HG03442 (cell line): ENCODE measurements around the gene ETFA.

Experiments
- ATAC-seq: cut with Tn5 transposase; IDR thresholded peaks from one replicate; pipeline ENCODE4 v1.9.1; 2021; ENCODE audit warnings: mild to moderate bottlenecking, moderate library complexity; ENCODE audit not compliant: unreplicated experiment

Gene ETFA

DNA sequence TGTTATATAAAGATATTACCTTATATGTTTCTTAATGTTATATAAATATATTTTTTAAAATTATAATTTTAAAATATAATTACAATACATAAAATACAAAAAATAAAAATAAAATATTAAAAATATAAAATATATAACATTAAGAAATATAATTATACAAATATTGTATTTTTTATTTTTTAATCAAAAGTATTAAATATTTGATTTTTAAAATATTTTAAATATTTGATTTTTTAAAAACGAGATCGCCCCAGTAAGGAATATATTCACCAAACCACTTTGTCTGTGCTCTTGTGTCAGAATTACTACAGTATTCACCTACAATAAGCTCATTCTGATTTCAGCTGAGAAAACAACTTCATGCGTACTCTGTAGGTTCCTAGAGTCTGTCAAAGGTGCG lies 89.1 kb downstream of the ETFA start:
- no peak for ATAC-seq

DNA sequence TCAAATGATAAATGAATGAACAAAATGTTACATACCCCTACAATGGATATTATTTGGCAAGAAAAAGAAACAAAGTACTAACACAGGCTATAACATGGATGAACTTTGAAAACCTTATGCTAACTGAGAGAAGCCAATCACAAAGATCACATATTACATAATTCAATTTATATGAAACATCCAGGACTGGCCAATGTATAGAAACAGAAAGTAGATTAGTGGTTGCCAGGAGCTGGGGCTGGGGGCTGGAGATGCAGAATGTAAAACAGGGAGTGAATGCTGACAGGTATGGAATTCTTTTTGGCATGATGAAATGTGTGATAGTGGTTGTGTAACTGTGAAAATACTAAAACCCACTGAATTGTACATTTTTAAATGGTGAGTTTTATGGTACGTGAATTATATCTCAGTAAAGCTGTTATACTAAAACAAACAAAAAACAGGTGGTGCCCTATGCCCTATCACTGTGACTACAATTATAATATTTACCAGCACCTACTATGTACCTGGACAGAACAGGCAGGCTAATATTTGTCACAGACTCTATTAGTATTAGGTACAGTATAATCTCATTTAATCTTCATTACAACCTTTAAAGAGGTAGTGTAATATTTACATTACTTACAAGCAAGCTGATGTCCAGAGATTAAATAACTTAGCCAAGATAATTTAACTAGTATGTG lies 90.0 kb downstream of the ETFA start:
- ATAC-seq: no peak

DNA sequence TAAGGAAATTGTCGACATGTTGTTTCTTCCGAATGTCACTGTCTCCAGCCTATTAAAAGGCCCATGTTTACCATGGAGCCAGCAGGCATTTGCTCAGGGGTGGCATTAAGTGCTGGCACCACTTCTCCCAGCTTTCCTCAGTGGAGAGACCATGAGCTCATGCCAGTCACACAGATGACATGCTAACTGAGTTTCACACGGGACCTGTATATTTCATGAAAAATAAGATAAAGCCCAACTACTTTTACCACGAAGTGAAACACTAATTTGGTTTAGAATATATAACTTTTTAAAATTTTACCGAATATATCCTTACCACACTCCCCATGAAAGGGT lies 93.4 kb downstream of the ETFA start:
- no peak for ATAC-seq

DNA sequence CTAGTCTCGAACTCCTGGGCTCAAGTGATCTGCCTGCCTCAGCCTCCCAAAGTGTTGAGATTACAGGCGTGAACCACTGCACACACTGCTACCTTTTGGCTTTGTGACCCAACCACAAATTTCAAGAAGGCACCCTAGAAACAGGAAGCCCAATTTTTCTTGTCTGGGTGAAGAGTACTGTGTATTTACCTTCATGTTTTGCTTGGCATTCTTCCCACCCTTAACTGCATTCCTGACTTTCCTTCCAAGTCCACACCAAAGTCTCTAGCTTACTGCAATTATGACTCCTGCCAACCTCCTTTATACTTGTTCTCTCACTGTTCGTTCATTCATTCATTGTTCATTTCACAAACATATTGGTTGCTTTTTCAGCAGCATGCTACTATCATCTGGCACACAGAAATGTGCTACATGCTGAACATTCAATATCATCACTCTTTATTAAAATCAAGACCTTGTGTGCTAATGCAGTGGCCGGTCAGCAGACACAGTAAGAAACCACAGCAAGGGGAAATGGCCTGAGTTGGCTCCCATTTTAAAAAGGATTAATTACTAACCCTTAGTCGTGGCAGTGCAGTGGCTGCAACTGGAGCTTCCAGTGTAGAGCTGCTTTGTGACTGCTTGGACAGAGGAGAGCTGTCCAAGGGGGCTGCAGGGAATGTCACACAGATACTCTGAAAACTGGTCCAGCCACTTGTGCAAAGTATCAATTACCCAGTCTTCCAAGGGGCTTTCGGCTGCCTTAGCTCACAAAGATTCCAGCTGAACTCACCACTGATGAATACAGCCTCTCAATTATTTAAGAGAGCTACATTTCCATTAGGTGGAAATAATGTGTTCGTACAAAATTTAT lies 94.0 kb downstream of the ETFA start:
- no peak for ATAC-seq

DNA sequence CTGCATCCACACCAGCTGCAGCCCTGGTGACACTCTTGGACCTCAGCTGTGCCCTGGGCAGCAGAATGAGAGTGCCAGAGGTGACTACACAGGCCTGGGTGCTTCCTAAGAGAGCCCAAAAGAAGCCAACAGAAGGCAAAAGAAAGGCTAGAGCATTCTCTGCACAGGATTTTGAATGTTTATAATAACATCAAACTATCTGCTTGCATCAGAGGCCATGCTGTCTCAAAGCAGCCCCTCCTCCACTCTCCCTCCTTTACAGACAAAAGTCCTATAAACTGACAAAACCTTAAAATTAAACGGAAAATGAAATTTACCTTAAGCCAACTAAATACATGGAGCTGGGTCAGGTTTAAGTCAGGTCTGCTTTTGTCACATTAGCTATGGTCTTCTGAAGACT lies 95.6 kb downstream of the ETFA start:
- ATAC-seq: no peak

DNA sequence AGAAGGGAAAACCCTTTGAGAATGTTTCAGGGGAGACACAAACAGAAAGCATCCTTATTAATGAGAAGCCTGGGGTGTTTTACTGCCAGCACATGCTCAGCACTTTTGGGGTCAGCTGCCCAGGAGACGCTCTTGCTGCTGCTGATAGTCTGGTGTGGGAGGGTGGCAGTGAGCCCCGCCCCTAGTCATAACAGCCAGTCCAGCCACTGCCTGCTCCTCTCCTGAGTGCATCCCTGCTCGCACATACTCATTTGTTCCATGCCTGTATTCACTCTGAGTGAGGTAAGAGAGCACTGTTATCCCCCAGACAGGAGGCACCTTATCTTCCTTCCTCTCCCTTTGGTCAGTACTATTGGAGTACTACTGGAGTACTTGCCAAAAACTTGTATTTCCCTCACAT lies 101.3 kb downstream of the ETFA start:
- no peak for ATAC-seq

DNA sequence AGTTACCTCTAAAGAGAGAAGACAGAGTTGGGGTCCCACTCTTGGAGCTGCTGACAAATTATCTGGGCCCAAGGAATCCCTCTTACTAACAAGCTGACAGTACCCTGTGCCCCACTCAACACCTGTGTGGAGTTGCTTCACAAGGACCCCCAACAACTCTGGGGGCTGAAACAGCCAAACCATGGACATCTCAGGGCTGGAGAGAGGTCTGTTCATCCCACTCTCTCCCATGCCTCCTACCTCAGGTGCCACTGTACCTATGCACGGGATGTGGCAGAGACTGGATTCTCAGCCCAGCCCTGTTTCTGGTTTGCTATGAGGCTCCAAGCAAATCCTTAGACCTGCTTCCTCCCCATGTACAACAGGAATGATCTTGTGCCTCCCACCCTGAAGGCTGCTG lies 101.7 kb downstream of the ETFA start:
- no peak for ATAC-seq

DNA sequence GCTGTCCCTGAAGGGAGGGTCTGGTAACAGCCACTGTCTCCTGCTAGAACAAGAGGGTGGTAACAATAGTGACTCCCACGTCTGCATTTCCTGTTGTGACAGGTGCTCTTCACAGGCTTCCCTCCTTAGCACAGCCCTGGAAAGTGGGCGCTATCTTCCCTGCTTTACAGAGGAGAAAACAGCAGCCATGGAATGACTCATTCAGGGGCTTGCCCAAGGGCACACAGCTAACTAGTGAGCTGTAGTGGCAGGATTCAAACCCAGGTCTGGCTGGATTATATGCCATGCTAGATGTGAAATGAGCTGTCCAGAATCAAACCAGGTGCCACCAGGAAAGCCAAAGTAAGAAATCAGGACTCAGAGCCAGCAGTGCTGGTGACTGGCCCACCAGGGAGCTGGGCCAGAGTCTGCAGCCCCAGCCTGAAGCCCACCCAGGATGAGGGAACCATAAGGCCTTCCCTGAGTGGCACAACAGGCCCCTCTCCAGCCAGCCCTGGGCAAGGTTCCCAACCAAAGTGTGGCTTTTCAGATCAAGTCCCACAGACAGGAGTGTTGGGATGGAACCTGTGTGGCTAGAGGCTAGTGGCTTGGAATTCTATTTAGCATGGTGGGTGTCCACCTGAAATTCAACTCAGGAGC lies 102.4 kb downstream of the ETFA start:
- no peak for ATAC-seq

DNA sequence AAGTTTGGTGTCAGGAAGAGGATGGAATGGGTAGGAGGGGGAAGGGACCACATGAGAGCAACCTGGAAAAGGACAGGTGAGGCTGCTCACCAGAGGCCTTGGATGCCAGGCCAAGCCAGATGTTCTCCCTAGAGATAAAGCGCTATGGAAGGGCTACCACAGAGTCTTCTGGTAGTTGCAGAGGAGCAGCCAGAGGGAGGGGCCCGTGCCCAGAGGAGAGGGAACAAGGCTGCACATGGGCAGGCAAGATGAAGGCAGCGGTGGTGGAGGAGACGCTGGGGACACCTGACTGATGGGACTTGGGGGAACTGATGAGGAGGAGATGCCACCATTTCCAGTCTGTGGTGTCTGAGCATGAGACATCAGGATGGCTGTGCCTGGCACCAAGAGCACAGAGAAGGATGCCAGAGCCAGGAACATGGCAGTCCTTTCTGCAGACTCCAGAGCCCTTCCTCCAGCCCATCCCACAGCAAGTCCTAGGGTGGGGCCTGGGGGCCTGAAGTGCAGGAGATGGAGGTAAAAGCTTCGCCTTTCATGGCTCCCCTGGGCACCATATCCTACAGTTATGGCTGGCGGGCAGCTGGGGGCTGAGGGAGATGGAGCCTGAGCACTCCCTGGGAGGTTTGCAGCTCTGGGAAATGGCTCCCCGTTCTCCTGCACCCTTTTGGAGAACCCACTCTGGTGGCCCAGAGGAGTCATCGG lies 103.0 kb downstream of the ETFA start:
- ATAC-seq: no peak

DNA sequence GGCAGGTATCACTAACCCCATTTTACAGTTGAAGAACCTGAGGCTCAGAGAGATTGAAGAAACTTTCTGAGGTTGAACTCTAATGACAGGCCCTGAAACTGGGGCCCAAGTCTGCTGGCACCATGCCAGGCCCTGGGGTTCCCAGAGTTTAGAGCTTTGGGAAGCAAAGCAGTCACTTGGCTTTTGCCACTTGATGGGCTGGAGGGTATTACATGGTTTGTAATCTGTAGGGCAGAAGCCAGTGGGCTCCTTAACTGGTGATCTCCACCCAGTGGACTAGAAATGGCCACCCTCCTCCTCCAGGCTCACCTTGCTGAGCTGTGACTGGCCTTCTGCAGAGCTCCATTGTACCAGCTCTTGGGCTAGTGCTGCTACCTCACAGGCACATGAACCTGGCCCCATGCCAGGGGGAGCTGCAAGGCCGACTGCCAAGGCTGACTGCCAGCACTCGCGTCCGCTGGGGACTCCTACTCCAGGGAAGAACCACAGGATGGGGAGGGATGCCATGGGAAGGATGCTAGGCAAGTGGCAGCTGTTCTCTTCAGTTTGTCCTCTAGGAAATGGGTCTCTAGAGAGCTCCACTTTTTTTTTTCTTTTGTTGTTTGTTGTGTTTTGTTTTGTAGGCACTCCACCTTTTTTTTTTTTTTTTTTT lies 104.8 kb downstream of the ETFA start:
- no peak for ATAC-seq

DNA sequence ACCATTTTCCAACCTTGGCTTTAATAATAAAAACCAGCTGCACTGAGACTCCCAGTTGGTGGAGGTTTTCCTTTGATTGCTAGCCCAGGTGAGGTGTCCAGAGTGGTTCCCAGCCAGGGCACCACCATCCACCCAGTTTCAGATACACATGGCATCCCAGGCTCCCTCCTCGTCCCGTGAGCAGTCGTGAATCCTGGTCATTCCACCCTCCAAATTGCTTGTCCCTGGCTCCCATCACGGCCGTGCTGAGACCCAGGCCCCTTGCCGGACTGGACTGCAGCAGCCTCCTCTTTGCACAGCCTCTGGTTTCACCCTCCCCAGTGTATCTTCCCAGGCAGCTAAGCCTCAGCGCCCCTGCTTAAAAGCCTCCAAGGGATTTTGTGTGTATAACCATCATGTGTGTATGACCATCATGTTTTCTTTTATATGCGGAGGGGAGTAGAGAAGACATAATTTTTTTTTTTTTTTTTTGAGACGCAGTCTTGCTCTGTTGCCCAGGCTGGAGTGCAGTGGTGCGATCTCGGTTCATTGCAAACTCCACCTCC lies 106.3 kb downstream of the ETFA start:
- ATAC-seq: no peak

DNA sequence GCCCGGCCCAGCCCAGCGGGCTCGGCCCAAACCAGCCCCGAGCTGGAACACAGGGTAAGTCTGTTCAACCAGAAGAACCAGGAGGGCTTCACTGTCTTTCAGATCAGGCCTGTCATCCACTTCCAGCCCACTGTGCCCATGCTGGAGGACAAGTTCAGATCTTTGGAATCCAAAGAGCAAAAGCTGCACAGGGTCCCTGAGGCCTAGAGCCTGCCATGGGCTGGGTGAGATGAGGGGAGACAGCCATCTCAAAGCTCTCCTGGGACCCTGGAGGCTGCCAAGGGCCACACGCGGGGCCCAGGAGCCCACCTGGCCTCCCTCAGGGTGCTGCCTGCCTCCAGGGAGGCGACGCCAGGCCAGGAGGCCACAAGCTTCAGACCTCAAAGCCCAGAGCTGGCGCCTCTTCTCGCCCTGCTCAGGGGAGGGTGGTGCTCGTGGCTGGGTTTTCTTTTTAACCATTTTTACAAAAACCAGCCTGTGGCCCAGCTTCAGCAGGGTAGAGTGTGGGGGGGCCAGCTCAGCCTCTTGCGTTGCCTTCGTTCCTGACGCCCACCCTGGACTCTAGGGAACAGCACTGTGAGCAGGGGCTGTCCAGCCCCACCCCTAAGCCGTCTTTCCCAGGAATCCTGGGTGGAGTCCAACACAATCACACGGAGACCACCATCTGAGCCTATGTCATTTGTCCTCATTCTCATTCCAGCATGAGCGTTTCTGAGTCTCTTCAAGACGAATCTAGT lies 107.0 kb downstream of the ETFA start:
- no peak for ATAC-seq

DNA sequence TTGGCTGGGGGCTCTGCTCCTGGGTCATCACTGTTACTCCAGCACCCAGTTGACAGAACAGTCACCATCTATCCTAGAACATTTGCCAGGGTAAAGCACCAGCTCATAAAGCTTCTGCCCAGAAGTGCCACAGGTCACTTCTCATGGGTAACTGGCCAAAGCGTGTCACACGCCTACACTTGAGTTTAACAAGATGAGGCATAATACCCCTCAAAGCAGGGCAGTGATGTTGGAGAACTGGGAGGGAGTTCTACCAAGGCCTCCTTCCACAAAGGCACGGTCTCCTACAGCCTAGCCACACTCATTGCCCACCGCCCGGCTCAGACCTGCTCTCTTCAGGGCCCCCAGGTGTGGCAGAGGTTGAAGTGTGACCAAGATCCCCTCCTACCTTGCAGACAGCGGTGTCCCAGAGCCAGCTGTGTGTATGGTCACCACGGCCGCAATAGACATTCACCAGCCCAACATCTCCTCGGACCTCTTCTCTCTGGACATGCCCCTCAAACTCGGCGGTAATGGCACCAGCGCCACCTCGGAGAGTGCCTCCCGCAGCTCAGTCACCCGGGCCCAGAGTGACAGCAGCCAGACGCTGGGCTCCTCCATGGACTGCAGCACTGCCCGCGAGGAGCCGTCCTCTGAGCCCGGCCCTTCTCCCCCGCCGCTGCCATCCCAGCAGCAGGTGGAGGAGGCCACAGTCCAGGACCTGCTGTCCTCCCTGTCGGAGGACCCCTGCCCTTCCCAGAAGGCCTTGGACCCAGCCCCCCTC lies 107.7 kb downstream of the ETFA start:
- no peak for ATAC-seq

DNA sequence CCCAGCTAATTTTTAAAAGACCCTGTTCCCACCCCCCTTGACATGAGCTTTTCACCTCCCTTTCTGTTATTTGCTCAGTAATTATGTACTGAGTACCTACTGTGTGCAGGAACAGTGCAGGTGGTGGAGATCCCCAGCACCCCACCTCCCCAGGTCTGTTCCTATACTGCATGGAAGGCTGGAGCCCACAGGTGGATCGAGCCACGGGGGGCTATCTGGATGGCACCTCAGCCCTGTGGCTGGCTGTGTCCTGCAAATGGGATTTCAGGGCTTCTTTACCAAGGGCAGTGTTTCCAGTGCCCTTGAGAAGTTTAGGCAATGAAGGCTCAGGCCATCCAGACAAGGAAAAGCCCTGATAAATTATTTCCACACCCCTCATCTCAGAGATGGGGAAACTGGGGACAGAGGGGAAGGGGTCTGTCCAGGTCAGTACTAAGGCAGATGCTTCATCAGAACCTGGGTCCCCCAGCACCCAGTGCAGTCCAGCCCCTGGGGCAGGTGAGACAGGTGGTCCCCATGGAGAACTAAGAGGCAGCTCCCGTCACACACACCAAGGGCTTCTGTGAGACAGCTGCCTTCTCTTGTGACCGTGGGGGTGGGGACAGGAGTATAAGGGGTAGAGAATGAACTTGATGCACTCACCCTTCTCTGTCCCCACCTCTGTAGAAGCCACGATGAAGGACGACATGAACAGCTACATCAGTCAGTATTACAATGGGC lies 109.6 kb downstream of the ETFA start:
- ATAC-seq: no peak

DNA sequence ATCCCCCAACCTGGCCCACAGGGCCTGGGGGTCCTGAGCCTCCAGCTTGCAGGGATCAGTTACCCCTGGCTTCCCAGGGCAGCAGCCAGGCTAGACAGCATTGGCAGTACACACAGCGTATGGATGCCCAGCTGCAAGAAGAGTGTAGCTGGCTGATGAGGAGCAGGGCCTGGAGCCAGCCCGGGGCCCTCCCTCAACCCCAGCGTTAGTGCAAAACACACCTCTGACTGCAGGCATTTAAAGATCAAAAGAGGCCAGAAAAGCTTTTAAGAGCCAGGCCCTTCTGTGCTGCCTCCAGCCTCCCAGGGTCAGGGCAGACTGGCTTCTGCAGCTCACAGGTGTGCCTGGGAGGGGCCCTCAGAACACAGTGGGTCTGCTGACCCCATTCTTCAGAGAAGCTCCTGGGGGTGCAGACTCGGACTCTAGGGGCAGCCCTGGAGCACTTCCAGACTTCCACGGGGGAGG lies 110.6 kb downstream of the ETFA start:
- ATAC-seq: no peak

DNA sequence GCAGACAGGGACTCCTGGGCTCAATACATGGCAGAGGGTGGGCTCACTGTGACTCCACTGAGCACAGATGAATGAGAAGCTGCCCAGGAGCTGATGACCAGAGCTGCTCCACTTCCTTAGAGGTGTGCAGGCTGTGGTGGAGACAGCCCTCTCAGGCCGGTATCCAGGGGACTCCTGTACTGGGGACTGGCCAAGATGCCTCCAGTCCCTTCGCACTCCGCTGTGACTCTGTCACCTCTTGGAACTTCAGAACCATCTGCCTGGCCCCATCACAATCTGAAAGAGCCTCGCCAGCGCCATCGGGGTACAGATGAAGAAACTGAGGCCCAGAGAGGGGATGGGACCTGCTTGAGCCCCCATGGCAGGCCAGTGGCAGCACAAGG lies 111.2 kb downstream of the ETFA start:
- ATAC-seq: no peak

DNA sequence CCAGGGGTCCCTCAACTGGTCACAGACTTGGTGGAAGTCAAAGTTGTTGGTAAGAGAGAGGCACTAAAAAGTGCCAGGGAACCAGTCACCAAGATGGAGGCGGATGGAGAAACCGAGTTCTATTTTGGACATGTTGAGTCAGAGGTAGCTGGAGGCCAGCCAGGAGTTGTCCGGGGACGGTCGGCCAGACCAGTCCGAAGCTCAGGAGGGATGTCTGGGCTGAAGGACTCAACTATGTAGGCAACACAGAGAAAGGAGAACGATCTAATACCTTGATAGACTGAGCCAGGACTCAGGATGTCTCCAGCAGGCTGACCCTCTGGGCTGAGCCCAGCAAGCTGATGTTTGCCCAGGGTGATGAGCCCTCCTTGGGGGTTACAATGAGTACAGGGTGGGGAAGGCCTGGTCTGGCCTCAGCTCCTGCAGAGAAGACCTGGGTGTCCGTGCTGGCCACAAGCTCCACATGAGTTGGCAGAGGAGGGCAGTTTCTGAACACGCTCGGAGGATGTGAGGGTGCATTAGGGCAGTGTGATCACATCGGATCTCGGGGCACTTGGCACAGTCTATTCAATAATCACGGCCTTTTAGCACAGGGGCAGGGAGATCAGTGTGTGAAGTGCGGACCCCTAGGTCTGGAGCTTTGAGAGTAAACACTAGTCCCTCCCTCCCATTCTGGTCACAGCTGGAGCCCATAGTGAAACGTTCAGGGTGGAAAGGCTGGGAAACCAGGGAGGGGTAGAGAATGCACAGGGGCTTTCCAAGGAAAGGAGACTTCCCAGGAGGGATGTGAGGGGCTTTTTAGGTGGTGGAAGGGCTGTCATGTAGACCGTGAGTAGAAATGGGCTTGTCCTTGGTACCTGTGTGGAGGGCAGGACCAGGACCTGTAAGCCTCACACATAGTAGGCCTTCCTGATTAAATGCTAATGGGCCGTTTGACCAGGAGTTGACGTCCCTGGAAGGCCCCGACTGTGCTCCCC lies 111.9 kb downstream of the ETFA start:
- no peak for ATAC-seq
